Caco-2 (cell line): ENCODE data around the gene RAE1. TPM values are rescaled to one million over a fixed set of nuclear protein-coding genes. Genes with fewer than 3 reads are reported as not detected.
A peak's percentile ranks its signal among the peaks of the same experiment; 100 is the strongest.

Experiments
- BruUV-seq: library from RNA; stranded (reverse); fragments of 400-500 nt; replicated peaks from 2 replicates; lab custom pipeline; 2021; lab: Mats Ljungman, UMichigan
- CTCF ChIA-PET: fragments of 300-600 bp; sonication (Branson Sonifier 250); formaldehyde crosslinking; loops from one replicate; lab custom pipeline; 2022; ENCODE audit warnings: antibody characterized with exemption; lab: Charles Lee
- POLR2A ChIA-PET: fragments of 300-600 bp; sonication (Branson Sonifier 250); formaldehyde crosslinking; loops from one replicate; lab custom pipeline; 2022; ENCODE audit warnings: antibody characterized with exemption; lab: Charles Lee
- DNase-seq, 2 experiments: peaks; one replicate each; pipeline versions ENCODE4 v3.0.0 to v3.0.0-alpha.2; 2020 to 2022
- H3K27me3 ChIP-seq: replicated peaks from 2 replicates; pipeline ENCODE4 v1.6.0; 2011; ENCODE audit warnings: low read length; ENCODE audit not compliant: control insufficient read depth, insufficient read depth
- H3K36me3 ChIP-seq: 2 replicates; pipeline ENCODE4 v1.5.1; 2011; ENCODE audit warnings: low read length; ENCODE audit not compliant: control insufficient read depth, insufficient read depth
- H3K4me1 ChIP-seq: fragments of 250-450 bp; sonication (Bioruptor Pico); 2 replicates; pipeline ENCODE4 v1.5.1; 2020; ENCODE audit warnings: mild to moderate bottlenecking
- H3K4me3 ChIP-seq: 2 replicates; pipeline ENCODE4 v1.5.1; 2011; ENCODE audit warnings: low read depth, mild to moderate bottlenecking, control low read depth, low read length
- H3K9me3 ChIP-seq: fragments of 250-450 bp; sonication (Bioruptor Pico); 2 replicates; pipeline ENCODE4 v1.5.1; 2020; ENCODE audit warnings: mild to moderate bottlenecking, moderate library complexity
- H3K27ac Mint-ChIP-seq: one replicate; pipeline ENCODE4 v1.8.0; 2022; ENCODE audit warnings: mixed read lengths; ENCODE audit not compliant: unreplicated experiment
- H3K27me3 Mint-ChIP-seq: one replicate; pipeline ENCODE4 v1.8.0; 2022; ENCODE audit warnings: mixed read lengths; ENCODE audit not compliant: insufficient read depth, unreplicated experiment
- H3K36me3 Mint-ChIP-seq: one replicate; pipeline ENCODE4 v1.8.0; 2022; ENCODE audit warnings: mild to moderate bottlenecking, mixed read lengths; ENCODE audit not compliant: insufficient read depth, unreplicated experiment
- H3K4me1 Mint-ChIP-seq: one replicate; pipeline ENCODE4 v1.8.0; 2022; ENCODE audit warnings: low read depth, mixed read lengths; ENCODE audit not compliant: unreplicated experiment
- H3K4me3 Mint-ChIP-seq: one replicate; pipeline ENCODE4 v1.8.0; 2022; ENCODE audit warnings: mild to moderate bottlenecking, moderate library complexity, mixed read lengths; ENCODE audit not compliant: unreplicated experiment
- H3K9me3 Mint-ChIP-seq: one replicate; pipeline ENCODE4 v1.8.0; 2022; ENCODE audit warnings: mixed read lengths; ENCODE audit not compliant: unreplicated experiment
- CTCF ChIP-seq, 2 experiments: fragments of 200-600 bp in 1 of 2; IDR thresholded peaks; 1 replicate in 1 of 2; 2 replicates in 1 of 2; pipeline versions ENCODE4 v1.5.1 to v1.8.0; 2011 to 2022; ENCODE audit warnings: antibody characterized with exemption in 1 of 2, control low read depth in 1 of 2, inconsistent platforms in 1 of 2, low read depth in 1 of 2, low read length in 1 of 2, mild to moderate bottlenecking in 1 of 2, moderate library complexity in 1 of 2; ENCODE audit not compliant: insufficient read depth in 1 of 2, severe bottlenecking in 1 of 2, unreplicated experiment in 1 of 2
- intact Hi-C: fragments of 100-400 bp; cut with micrococcal nuclease; formaldehyde crosslinking; loops from one replicate; pipeline ENCODE4 v1.10.0; 2022; ENCODE audit not compliant: unreplicated experiment
- total RNA-seq: library from RNA; stranded (reverse); gene quantifications from 2 replicates; pipeline ENCODE4 v1.2.3, GENCODE V29; 2022

Gene RAE1
- total RNA-seq, 1 experiment from 2014 or later = 133 TPM

- Histone ChIP-seq H3K9me3 (no peaks in the 10 kb centered on the region), H3K36me3 (no peaks in the 10 kb centered on the region), H3K27me3 (no peaks in the 10 kb centered on the region), H3K4me3 (no peak overlapping the region), H3K4me1 (peaks cover 63% of the 10 kb centered on the region)
- POLR2A ChIA-PET = no interaction called here
- H3K27ac Mint-ChIP-seq = peak overlapping the region; percentile 16
- CTCF ChIA-PET = no interaction called here
- H3K36me3 Mint-ChIP-seq = peaks cover 6% of the 10 kb centered on the region
- H3K4me3 Mint-ChIP-seq = no peak overlapping the region
- BruUV-seq = no TSS peak
- no peaks in the 10 kb centered on the region for H3K9me3 Mint-ChIP-seq
- intact Hi-C loops = no loop called here
- no peaks in the 10 kb centered on the region for H3K27me3 Mint-ChIP-seq
- DNase-seq = no peak
- no peak for TF ChIP-seq CTCF (IDR thresholded peaks at IDR 0.05; ENCODE audit: insufficient read depth in 1 of 2, low read depth in 1 of 2, low read length in 1 of 2, severe bottlenecking in 1 of 2, unreplicated experiment in 1 of 2)
- peaks cover 64% of the 10 kb centered on the region for H3K4me1 Mint-ChIP-seq
Measured at GRCh38 chr20:57323034-57323433, 28.0 kb upstream of the RAE1 start.

- H3K4me1 ChIP-seq = peaks cover 61% of the 10 kb centered on the region
- H3K36me3 Mint-ChIP-seq = peaks cover 6% of the 10 kb centered on the region
- POLR2A ChIA-PET = interaction anchor here (1.0 to 2.9 kb wide), 4 partner anchors 16 to 61 kb away, joined by 3 to 42 read pairs (median 4); partner anchors contain the start of gene BMP7
- no peak for DNase-seq
- H3K4me3 Mint-ChIP-seq = no peak overlapping the region
- H3K27me3 ChIP-seq = no peaks in the 10 kb centered on the region
- H3K36me3 ChIP-seq = no peaks in the 10 kb centered on the region
- no peak for TF ChIP-seq CTCF (IDR thresholded peaks at IDR 0.05; ENCODE audit: insufficient read depth in 1 of 2, low read depth in 1 of 2, low read length in 1 of 2, severe bottlenecking in 1 of 2, unreplicated experiment in 1 of 2)
- H3K27me3 Mint-ChIP-seq = no peaks in the 10 kb centered on the region
- CTCF ChIA-PET = interaction anchor here (0.6 to 3.3 kb wide), 11 partner anchors 10 to 912 kb away, joined by 3 to 20 read pairs (median 9); no protein-coding TSS in a partner anchor
- H3K4me1 Mint-ChIP-seq = peaks cover 58% of the 10 kb centered on the region
- no peaks in the 10 kb centered on the region for H3K9me3 ChIP-seq
- intact Hi-C loops = loop anchor here (1.0 to 2.0 kb wide), 5 partner anchors 17 to 77 kb away; no protein-coding TSS in a partner anchor
- H3K9me3 Mint-ChIP-seq = no peaks in the 10 kb centered on the region
- H3K27ac Mint-ChIP-seq = peak overlapping the region; percentile 75
- H3K4me3 ChIP-seq = no peak overlapping the region
- no TSS peak for BruUV-seq
Measured at GRCh38 chr20:57325632-57326356, 25.3 kb upstream of the RAE1 start.

GRCh38 chr20:57326667-57327455 lies 24.2 kb upstream of the RAE1 start:
- no peaks in the 10 kb centered on the region for H3K9me3 ChIP-seq
- BruUV-seq = TSS peak; percentile 99
- intact Hi-C loops = loop anchor here (1.0 to 2.0 kb wide), 5 partner anchors 19 to 79 kb away; no protein-coding TSS in a partner anchor
- peak overlapping the region; percentile 75 for H3K27ac Mint-ChIP-seq
- H3K36me3 ChIP-seq = no peaks in the 10 kb centered on the region
- peak; percentile 97 to 98 for DNase-seq
- peaks cover 53% of the 10 kb centered on the region for H3K4me1 Mint-ChIP-seq
- H3K4me3 Mint-ChIP-seq = peak overlapping the region; percentile 5
- ChIA-PET POLR2A (interaction anchor here (0.6 to 2.9 kb wide), 8 partner anchors 18 to 79 kb away, joined by 3 to 42 read pairs (median 4); partner anchors contain the start of genes BMP7 and RBM38), CTCF (interaction anchor here (0.5 to 3.3 kb wide), 14 partner anchors 8 to 237 kb away, joined by 3 to 20 read pairs (median 6); no protein-coding TSS in a partner anchor)
- peaks cover 6% of the 10 kb centered on the region for H3K36me3 Mint-ChIP-seq
- H3K27me3 ChIP-seq = no peaks in the 10 kb centered on the region
- H3K27me3 Mint-ChIP-seq = no peaks in the 10 kb centered on the region
- TF ChIP-seq CTCF (IDR thresholded peaks at IDR 0.05; ENCODE audit: insufficient read depth in 1 of 2, low read depth in 1 of 2, low read length in 1 of 2, severe bottlenecking in 1 of 2, unreplicated experiment in 1 of 2) = no peak
- peaks cover 57% of the 10 kb centered on the region for H3K4me1 ChIP-seq
- H3K4me3 ChIP-seq = no peak overlapping the region
- H3K9me3 Mint-ChIP-seq = no peaks in the 10 kb centered on the region
